Gastrocnemius medialis (tissue), 4 donors: ENCODE data around the gene OR11A1. TPM values are rescaled to one million over a fixed set of nuclear protein-coding genes. Genes with fewer than 3 reads are reported as not detected.

ENCODE experiments used
- ATAC-seq, 2 donors: fragments of 150-250 bp; one replicate each; pipeline ENCODE4 v1.9.1; 2016
- DNase-seq, 2 donors: peaks; one replicate each; pipeline ENCODE4 v3.0.0-alpha.2; 2019
- H3K27ac ChIP-seq, 4 donors: fragments of 200-600 bp; sonication (generic); 1 replicate in 1 of 4; 2 replicates in 3 of 4; pipeline ENCODE4 v1.5.1; 2016 to 2018; ENCODE audit warnings: mild to moderate bottlenecking in 2 of 4, moderate library complexity in 1 of 4
- H3K27me3 ChIP-seq, 3 donors: fragments of 200-600 bp; sonication (generic) in 2 of 3; 1 replicate in 1 of 3; 2 replicates in 2 of 3; pipeline versions ENCODE4 v1.5.1 to v1.6.0; 2016 to 2019; ENCODE audit warnings: mild to moderate bottlenecking in 1 of 3, moderate library complexity in 1 of 3
- H3K36me3 ChIP-seq, 2 donors: fragments of 200-600 bp; sonication (generic) in 1 of 2; one replicate each; pipeline ENCODE4 v1.5.1; 2017 to 2018
- H3K4me1 ChIP-seq, 2 donors: fragments of 200-600 bp; sonication (generic) in 1 of 2; one replicate each; pipeline ENCODE4 v1.5.1; 2016 to 2017; ENCODE audit warnings: mild to moderate bottlenecking in 2 of 2
- H3K4me3 ChIP-seq, 4 donors: fragments of 200-600 bp; sonication (generic) in 3 of 4; 1 replicate in 1 of 4; 2 replicates in 3 of 4; pipeline ENCODE4 v1.5.1; 2016 to 2019; ENCODE audit warnings: mild to moderate bottlenecking in 2 of 4
- H3K9me3 ChIP-seq, 3 donors: fragments of 200-600 bp; sonication (generic) in 2 of 3; 1 replicate in 1 of 3; 2 replicates in 2 of 3; pipeline ENCODE4 v1.5.1; 2016 to 2019
- CTCF ChIP-seq, 5 experiments: fragments of 450-650 bp in 3 of 5; fragments of 200-600 bp in 2 of 5; sonication (generic) in 2 of 5; IDR thresholded peaks in 4 of 5; conservative IDR thresholded peaks in 1 of 5; 1 replicate in 4 of 5; 2 replicates in 1 of 5; pipeline ENCODE4 v1.5.1; 2016 to 2019; ENCODE audit warnings: antibody characterized with exemption in 5 of 5, mild to moderate bottlenecking in 3 of 5, moderate library complexity in 3 of 5
- POLR2A ChIP-seq, 2 donors: fragments of 450-650 bp; IDR thresholded peaks; one replicate each; pipeline ENCODE4 v1.6.1; 2017; ENCODE audit warnings: antibody characterized with exemption in 2 of 2, mild to moderate bottlenecking in 2 of 2, moderate library complexity in 2 of 2
- in situ Hi-C, 4 donors: fragments of 200-750 bp; cut with MboI; loops; one replicate each; pipeline versions ENCODE4 v1.15.0 to v1.8.0; 2017; ENCODE audit warnings: low sequenced_read_pairs in 4 of 4
- intact Hi-C: fragments of 100-400 bp; cut with DNase I; formaldehyde crosslinking; loops from one replicate; pipeline ENCODE4 v1.15.1; 2023; ENCODE audit warnings: low total_unique reads
- total RNA-seq, 4 donors: library from RNA; depleted of rRNA; stranded (reverse); fragments of >200 nt; gene quantifications; one replicate each; pipeline versions ENCODE4 v1.1.0 to v1.2.3, GENCODE V29; 2016

Gene OR11A1
- total RNA-seq, 4 donors from 2014 or later, result not detected

GRCh38 chr6:29478740-29479139, 21.9 kb upstream of the OR11A1 start:
- Histone ChIP-seq H3K27ac (no peak overlapping the region), H3K27me3 (no peaks in the 10 kb centered on the region), H3K4me1 (no peaks in the 10 kb centered on the region), H3K4me3 (no peak overlapping the region), H3K36me3 (no peaks in the 10 kb centered on the region), H3K9me3 (no peaks in the 10 kb centered on the region)
- intact Hi-C loops, result no loop called here
- ATAC-seq (no peak), DNase-seq (no peak)
- no peak for TF ChIP-seq CTCF (IDR thresholded peaks at IDR 0.05 in 4 of 5, conservative IDR thresholded peaks at IDR 0.05 in 1 of 5)
- no peak for TF ChIP-seq POLR2A (IDR thresholded peaks at IDR 0.05)
- in situ Hi-C loops, result no loop called here

- TF ChIP-seq POLR2A (IDR thresholded peaks at IDR 0.05), result no peak
- TF ChIP-seq CTCF (IDR thresholded peaks at IDR 0.05 in 4 of 5, conservative IDR thresholded peaks at IDR 0.05 in 1 of 5), result no peak
- ATAC-seq (no peak), DNase-seq (no peak)
- Histone ChIP-seq H3K27me3 (no peaks in the 10 kb centered on the region), H3K36me3 (no peaks in the 10 kb centered on the region), H3K9me3 (no peaks in the 10 kb centered on the region), H3K4me1 (no peaks in the 10 kb centered on the region), H3K4me3 (no peak overlapping the region), H3K27ac (no peak overlapping the region)
- intact Hi-C loops, result no loop called here
- in situ Hi-C loops, result no loop called here
These were observed 21.1 kb upstream of the OR11A1 start for GRCh38 chr6:29477923-29478450.

- Histone ChIP-seq H3K27ac (no peak overlapping the region), H3K9me3 (no peaks in the 10 kb centered on the region), H3K27me3 (no peaks in the 10 kb centered on the region), H3K4me3 (no peak overlapping the region), H3K36me3 (no peaks in the 10 kb centered on the region), H3K4me1 (no peaks in the 10 kb centered on the region)
- DNase-seq (no peak), ATAC-seq (no peak)
- TF ChIP-seq CTCF (IDR thresholded peaks at IDR 0.05 in 4 of 5, conservative IDR thresholded peaks at IDR 0.05 in 1 of 5), result no peak
- TF ChIP-seq POLR2A (IDR thresholded peaks at IDR 0.05), result no peak
- intact Hi-C loops, result no loop called here
- in situ Hi-C loops, result no loop called here
These were observed 18.1 kb upstream of the OR11A1 start for GRCh38 chr6:29474996-29475395.

- Histone ChIP-seq H3K9me3 (no peaks in the 10 kb centered on the region), H3K36me3 (no peaks in the 10 kb centered on the region), H3K4me3 (no peak overlapping the region), H3K27me3 (no peaks in the 10 kb centered on the region), H3K27ac (no peak overlapping the region), H3K4me1 (no peaks in the 10 kb centered on the region)
- no peak for ATAC-seq
- no peak for DNase-seq
- no peak for TF ChIP-seq CTCF (IDR thresholded peaks at IDR 0.05 in 4 of 5, conservative IDR thresholded peaks at IDR 0.05 in 1 of 5)
- TF ChIP-seq POLR2A (IDR thresholded peaks at IDR 0.05), result no peak
- in situ Hi-C loops, result no loop called here
- intact Hi-C loops, result no loop called here
These were observed 9.4 kb upstream of the OR11A1 start for GRCh38 chr6:29466241-29466640.

- H3K36me3 ChIP-seq, result no peaks in the 10 kb centered on the region
- no peak overlapping the region for H3K4me3 ChIP-seq
- ATAC-seq (no peak), DNase-seq (no peak)
- no peaks in the 10 kb centered on the region for H3K9me3 ChIP-seq
- no peak overlapping the region for H3K27ac ChIP-seq
- intact Hi-C loops, result no loop called here
- in situ Hi-C loops, result no loop called here
- TF ChIP-seq POLR2A (IDR thresholded peaks at IDR 0.05), result no peak
- no peak for TF ChIP-seq CTCF (IDR thresholded peaks at IDR 0.05 in 4 of 5, conservative IDR thresholded peaks at IDR 0.05 in 1 of 5)
- H3K4me1 ChIP-seq, result no peaks in the 10 kb centered on the region
- no peaks in the 10 kb centered on the region for H3K27me3 ChIP-seq
These were observed 8.9 kb upstream of the OR11A1 start for GRCh38 chr6:29465801-29466200.
